ENCODE data around the gene TMEM255B.
"Not testable (repeated sequence)": the region's sequence is repeated elsewhere in the genome, so short reads cannot be mapped to it uniquely, and the experiment has no call there.

The TMEM255B gene

DNA sequence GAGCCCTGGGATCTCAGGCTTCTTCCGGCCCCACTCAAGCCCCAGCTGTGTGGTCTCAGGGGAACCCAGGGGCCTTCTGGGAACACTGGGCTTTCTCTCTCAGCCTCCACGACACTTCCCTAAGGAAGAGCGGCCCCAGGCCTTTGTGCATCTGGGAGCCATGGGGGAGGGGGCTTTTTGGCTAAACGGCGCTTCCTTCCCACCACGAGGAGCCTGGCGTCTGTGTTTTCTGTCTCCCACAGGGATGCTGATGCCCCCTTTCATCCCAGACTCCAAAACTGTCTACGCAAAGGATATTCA, 24.2 kb upstream of the TMEM255B start:
- no peak for DNase-seq (ENCODE audit: low spot score)

DNA sequence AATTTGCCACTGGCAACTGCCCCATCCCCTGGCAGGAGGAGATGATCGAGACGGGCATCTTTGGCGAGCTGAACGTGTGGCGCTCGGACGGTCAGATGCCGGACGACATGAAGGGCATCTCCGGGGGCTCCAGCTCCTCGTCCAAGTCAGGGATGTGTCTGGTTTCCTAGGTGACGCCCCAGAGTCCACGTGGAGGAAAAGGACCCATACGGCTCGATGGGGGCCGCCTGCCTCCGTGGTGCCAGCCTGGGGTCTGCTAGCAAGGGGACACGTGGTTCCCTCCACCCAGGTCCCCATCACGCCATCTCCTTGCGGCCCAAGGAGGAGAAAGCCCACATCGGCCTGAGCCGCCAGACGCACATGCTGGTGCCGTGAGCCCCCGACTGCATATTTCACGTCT, 23.8 kb upstream of the TMEM255B start:
- no peak for DNase-seq (ENCODE audit: low spot score)

DNA sequence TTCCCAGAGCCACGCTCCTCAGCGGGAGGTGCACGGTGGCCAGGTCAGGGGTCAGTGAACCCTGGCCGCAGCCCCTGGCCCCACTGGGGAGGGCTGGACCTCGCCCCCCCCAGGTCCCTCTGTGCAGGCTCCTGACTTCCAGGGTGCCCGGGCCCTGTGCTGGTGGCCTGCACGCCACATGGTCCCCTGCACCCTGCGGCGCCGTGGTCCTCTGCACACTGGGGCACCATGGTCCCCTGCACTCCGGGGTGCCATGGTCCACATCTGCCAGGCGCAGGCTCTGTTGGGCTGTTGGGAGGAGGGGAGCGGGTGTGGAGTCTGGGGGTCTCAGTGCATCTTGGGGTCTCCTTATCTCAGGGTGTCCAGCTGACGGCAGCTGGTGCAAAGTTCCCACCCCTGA, 23.3 kb upstream of the TMEM255B start:
- DNase-seq (ENCODE audit: low spot score): no peak

DNA sequence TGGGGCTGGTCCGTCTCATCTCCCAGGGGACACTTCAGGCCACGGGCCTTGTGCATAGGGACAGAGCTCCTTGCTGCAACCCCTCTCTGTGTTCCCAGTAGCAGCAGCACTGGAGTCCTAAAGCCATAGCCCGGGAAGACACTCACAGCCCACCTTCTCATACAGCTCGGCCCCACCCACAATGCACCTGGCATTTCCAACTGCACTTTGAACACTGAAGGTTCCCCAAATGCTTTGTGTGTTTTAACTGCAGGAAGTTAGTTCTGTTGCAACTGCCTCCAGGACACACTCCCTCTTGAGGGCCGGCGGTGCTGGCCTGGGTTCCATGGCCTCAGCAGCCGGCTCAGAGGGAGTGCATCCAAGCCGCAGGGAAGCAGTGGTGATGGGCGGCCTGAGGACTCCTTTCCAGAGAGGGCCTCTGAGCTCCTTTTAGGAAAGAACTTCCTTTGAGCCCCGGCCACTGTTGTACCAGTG, 22.7 kb upstream of the TMEM255B start:
- DNase-seq (ENCODE audit: low spot score): no peak

DNA sequence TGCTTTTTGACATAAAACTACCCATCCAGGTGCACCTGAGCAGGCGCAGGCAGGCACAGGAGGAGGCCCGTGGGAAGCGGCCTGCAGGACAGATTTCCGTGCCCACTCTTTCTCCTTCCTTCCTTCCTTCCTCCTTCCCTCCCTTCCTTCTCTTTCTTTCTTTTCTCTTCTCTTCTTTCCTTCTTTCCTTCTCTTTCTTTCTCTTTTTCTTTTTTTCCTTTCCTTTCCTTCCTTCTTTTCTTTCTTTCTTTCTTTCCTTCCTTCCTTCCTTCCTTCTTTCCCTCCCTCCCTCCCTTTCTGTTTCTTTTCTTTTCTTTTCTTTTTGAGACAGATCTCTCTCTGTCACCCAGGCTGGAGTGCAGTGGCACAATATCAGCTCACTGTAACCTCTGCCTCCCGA, 21.2 kb upstream of the TMEM255B start:
- DNase-seq (ENCODE audit: low spot score): no peak

DNA sequence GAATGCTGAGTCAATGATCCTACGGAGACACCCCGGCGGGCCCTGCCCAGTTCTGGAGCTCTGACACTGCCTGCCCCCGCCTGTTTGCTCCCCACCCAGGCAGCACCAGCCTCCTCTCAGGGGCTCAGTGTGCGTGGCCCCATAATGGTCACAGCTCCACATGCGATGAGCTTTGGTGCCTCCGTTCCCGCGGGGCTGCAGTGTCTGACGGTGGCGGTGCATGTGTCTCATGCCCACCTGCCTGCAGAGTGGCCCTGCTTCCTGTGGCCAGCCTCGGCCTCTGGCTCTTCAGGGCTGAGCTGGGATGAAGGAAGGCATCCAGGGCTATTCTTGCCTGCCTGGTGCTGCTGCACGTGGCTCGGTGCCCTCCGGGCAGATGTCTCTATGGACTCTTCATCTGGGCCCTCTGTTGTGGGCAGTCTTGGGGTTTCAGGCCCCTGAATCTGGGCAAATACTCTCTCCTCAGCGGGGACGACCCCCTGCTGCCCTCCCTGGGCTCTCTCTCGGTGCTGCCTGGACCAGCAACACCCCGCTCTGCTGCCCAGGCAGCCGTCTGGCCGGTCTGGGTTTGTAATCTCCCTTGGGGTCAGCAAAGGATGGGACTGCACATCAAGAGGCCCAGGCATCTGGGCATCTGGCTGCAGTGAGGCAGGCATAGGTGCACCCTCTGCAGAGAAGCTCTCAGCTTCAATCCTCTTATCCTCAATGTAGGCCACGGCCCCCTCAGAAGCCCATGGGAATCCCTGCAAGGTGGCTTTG, 19.3 kb upstream of the TMEM255B start:
- no peak for DNase-seq (ENCODE audit: low spot score)

DNA sequence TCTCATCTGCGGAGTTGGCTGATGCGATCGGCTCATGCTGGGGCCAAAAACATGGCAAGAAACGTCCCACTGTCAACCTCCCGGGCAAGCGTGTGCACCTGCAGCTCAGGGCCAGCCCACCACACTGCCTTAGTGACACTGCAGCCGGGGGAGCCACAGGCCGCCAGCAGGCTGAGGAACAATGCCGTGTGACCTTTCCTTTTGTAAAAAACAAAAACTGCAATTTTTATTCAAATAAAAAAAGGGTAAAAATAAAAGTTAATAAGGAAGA, 18.8 kb upstream of the TMEM255B start:
- DNase-seq (ENCODE audit: low spot score): no peak

DNA sequence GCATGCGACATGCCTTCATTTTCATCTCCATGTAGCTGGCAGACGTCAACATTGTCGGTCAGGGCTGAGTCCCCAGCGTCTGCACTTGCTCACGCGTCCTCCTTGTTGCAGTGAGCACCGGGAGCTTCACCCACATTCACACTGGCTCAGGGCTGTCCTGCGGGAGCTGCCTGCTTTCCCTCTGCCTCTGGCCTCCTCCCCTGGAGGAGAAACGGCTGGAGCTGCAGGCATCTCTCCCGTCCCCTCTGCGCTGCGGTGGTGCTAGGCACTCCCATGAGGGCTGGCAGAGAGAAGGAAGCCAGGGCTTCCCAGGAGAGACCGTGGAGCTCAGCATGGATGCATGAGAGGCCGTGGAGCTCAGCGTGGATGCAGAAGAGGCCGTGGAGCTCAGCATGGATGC, 18.4 kb upstream of the TMEM255B start:
- no peak for DNase-seq (ENCODE audit: low spot score)

DNA sequence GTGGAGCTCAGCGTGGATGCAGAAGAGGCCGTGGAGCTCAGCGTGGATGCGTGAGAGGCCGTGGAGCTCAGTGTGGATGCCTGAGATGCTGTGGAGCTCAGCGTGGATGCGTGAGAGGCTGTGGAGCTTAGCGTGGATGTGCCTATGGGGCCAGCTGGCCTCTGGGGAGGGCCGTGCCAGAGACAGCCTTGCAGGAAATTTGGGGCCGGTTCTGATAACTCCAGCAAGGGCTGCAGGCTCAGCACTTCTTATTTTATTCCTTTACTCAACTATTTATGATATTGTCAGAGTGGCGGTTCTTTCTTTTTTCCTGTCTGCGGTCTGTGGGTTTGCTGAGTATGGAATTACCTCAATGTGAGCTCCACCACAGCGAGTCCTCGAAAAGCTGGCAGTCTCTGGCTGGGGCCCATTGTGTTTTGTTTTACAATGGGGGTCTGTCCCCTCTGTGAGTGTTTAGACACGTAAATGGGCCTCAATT, 17.8 kb upstream of the TMEM255B start:
- DNase-seq (ENCODE audit: low spot score): no peak

DNA sequence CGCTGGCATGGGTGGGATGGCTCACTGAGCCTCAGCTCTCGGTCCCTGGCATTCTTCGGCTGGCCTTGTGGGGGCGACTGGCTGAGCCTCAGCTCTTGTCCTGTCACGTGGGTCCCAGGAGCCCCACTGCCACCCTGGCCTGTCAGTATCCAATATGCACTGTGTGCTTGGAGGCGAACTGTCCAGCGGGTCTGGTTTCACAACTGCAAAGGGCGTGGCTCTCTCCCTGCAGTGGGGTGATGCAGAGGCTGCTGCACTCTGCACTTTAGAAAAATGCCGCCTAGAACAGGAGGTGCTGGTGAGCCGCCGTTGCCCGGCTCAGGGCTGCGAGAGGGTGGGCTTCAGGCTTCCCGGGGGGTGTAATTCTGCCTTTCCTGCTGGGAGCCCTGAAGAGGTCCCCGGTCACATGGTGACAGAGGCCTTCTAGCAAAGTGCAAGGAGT, 17.0 kb upstream of the TMEM255B start:
- peak; percentile 12 for DNase-seq (ENCODE audit: low spot score)

DNA sequence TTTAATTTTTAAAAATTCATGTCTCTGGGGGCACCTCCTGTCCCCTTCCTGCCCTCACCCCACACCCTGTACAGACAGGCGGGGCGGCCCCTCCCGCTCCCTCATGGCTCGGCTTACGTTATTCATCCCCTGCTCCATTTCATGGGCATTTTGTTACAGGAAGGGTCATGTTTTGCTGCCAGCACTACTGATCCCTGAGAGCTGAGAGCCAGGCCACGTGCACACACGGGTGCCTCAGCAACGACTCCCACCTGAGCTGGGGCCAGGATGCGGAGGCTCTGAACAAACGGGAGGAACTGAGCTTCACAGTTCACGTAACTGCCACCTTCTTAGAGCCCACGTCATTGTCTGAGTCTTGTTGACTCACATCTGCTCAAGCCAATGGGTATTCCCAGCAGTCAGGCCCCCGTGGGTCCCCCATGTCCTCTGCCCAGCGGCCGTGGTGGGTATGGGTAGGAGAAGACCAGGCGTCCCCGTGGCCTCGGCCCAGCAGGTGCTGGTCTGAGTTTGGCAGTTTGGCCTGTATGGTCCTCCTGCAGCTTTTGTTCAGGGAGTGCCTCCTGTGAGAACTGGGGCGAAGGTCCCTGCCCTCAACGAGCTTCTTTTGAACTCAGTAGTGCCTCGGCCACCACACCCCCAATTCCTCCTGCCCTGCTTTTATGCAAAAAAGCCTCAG, 16.4 kb upstream of the TMEM255B start:
- no peak for DNase-seq (ENCODE audit: low spot score)

DNA sequence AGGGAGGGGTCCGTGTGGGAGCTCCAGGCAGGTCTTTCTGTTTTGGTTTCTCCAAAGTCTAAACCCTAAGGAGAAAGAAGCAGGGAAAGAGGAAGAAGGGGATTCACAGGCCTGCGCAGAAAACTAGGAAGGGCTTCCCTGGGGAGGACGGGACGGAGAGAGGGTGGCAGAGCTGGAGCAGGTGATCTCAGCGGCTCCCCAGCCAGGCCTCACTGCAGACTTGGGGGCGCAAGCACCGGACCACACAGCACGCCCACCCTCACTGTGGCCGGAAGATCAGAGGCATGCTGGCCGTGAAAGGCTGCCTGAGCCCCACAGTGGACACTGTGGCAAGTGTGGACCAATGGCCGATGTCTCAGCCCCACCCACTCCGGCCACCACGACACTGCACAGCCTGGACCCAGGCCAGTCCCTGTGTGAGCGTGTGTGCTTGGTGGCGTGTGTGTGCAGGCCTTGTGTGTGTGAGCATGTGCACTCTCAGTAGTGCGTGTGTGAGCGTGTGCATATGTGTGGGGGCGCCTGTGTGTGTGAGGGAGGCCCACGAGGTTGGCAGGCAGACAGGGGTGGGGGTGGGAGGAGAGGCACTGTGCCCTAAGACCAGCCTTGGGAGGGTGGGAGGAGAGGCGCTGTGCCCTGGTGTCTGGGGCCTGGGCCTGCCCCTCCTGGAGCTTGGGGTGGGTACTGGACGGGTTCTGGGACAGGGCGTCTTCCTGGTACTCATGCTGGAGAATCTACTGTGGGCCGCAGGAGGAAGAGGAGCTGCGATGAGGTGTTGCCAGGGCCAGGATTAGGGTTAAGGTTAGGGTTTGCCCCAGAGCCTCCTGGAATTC, 15.4 kb upstream of the TMEM255B start:
- no peak for DNase-seq (ENCODE audit: low spot score)

DNA sequence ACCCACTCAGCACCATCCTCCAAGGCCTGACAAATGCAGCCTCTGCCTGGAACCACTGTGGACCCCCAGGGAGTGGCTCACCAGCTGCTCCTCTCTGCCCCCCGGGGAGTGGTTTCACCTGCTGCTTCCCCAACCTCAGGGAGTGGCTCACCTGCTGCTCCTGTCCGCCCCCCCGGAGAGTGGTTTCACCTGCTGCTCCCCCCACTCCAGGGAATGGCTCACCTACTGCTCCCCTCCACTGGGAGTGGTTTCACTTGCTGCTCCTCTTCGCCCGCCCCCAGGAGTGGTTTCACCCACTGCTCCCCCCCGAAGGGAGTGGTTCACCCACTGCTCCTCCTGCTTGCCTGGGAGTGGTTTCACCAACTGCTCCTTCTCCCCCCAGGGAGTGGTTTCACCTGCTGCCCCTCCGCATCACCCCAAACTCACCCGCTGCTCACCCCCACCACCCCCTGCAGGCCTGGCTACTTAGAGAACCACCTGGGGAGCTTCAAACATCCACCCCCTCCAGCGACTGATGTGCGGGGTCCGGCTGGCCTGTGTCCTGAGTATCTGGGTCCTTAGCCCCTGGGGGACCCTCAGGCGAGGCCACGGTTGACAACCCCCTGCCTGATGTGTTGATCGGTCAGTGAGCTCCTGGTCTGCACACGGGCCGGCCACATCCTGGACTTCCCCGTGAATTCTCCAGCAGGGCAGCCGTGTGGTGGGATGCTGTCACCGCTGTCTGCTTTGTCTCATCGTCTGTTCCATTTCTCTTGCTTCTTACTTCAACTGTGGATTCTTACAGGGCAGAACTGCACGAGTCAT, 14.6 kb upstream of the TMEM255B start:
- DNase-seq (ENCODE audit: low spot score): no peak

DNA sequence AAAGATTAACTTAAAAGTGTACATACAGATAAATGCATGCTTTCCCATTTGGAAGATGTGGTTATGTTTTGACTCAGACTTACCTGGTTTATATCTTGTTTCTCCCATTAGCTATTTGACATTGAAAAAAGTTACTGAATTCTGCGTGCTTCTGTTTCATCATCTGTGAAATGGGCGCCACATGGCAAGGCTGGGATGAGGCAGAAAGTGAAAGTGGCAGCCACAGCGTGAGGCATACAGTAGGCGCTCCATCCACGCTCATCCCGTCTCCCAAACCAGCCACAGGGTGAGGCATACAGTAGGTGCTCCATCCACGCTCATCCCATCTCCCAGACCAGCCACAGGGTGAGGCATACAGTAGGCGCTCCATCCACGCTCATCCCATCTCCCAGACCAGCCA, 14.0 kb upstream of the TMEM255B start:
- no peak for DNase-seq (ENCODE audit: low spot score)

DNA sequence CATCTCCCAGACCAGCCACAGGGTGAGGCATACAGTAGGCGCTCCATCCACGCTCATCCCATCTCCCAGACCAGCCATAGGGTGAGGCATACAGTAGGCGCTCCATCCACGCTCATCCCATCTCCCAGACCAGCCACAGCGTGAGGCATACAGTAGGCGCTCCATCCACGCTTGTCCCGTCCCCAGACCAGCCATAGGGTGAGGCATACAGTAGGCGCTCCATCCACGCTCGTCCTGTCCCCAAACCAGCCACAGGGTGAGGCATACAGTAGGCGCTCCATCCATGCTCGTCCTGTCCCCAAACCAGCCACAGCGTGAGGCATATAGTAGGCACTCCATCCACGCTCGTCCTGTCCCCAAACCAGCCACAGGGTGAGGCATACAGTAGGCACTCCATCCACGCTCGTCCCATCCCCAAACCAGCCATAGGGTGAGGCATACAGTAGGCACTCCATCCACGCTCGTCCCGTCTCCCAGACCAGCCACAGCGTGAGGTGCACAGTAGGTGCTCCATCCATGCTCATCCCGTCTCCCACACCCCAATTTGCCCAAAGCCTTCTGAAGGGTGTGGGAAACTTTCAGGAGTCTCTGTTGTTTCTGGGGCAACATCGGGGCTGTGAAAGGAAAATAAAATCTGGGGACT, 13.4 kb upstream of the TMEM255B start:
- DNase-seq (ENCODE audit: low spot score): not testable (repeated sequence)

DNA sequence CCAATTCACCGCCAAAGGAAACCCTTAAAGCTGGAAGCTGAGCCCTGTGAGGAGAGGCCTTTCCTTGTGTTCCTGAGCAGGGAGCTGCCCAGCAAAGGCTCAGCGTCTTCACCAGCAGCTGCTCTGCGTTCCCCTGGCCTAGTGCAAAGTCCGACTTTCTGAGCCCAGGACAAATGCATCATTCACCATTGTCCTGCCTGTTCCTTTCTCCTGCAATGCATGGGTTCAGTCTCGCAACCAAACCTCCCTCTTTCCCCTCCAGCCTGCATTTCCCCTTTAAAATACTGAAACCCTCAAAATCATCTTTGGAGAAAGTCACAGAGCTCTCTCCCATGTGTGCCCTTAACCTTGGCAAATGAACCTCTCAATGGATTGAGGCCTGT, 12.9 kb upstream of the TMEM255B start:
- DNase-seq (ENCODE audit: low spot score): no peak

DNA sequence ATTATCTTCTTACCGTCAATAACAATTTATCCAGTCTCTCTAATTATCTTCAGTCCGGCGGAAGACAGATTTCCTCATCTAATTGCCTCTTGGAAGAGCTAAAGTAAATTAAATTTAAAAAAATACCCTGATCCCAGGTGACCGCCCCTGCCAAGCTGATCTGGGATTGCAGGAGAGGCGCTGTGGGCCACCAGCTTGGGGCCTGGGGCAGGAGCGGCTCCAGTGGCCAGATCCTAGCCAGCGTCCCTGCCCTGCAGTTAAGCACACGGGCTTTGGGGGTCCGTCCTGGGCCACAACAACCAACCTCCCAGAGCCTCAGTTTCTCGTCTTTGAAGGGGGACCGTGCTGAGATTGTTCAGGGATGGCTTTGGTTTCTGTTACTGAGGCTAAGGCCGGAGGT, 12.4 kb upstream of the TMEM255B start:
- no peak for DNase-seq (ENCODE audit: low spot score)

DNA sequence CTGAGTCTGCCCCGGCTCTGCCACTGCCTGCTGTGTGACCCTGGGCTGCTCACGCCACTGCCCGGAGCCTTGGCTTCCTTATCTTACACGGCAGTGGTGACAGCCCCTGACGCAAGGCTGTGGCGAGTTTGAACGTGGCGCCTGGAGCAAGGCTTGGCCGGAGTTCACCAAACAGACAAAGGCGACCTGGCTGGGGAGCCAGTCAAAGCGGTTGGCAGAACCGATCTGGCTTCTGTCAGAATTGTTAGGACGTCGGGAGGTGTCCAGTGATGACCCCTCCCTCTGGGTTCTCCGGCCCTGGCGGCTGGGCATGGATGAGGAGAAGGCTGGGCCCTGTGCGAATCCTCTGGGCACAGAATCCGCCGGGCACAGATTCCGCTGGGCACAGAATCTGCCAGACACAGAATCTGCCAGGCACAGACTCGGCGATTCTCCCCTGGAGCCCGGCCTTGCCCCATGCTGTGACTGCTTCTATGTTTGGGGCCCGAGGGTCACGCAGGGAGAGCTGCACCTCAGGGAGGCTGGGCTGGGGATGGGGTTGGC, 11.7 kb upstream of the TMEM255B start:
- no peak for DNase-seq (ENCODE audit: low spot score)

DNA sequence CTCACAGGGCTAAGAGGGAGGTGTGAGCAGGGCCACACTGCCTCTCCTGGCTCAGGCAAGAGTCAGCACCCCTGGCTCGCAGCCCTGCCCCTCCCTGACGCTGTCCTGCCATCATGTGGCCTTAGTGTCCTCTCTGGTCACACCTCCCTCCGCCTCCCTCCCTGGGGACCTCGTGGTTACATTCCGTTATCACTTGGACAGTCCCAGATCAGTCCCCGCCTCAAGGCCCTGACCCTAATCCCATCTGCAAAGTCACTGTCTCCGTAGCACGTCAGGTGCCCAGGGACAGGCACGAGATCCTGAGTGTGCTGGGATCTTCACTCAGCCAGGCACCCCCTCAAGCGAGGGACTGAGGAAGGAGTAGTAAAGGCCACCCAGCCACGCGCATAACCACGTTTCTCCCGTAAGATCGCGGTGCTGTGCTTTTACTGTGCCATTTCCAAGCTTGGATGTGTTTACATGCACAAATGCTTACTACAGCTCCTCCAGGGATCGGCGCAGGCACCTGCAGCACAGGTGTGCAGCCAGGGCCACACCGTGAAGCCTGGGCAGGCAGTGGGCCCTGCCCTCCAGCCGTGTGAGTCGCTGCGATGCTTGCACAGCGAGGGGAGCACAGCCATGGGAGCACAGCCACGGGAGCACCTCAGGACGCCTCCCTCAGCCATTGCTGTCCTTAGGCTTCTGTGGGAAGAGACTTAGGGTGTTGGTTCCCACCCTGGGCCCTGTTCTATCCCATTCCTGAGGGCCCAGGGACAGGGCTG, 10.7 kb upstream of the TMEM255B start:
- DNase-seq (ENCODE audit: low spot score): no peak

DNA sequence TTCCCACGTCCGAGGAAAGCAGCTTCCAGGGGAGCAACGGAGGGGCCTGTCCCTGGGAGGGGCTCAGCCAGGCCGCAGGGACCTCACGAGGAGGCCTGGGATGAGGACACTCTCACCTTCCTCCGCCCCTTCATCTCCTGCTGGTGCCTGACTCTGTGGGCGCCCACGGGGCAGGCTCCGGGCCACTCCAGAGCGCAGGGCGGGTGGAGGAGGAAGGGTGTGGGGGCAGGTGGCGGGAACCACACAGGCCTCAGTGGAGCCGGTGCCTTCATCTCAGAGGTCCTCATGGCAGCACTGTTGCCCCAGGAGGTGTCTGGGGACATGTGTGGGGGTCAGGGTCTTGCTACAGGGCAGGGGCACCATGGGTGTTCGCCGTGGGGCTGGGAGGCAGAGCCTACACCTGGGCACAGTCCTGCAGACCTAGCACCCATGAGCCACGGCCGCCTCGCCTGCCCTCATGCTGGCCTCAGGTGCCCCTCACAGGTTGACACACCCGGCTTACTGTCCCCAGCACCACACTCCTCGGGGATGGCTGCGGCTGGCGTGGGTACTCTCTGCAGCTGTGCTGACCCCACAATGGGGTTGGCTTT, 10.1 kb upstream of the TMEM255B start:
- no peak for DNase-seq (ENCODE audit: low spot score)
